Measurements from ENCODE around the gene SLC5A8. TPM values are rescaled to one million over a fixed set of nuclear protein-coding genes. Genes with fewer than 3 reads are reported as not detected.

Gene SLC5A8
- total and polyA plus RNA-seq, 9 donors, result 0.08 to 1.6 (median 0.49) TPM; not detected in 1

DNA sequence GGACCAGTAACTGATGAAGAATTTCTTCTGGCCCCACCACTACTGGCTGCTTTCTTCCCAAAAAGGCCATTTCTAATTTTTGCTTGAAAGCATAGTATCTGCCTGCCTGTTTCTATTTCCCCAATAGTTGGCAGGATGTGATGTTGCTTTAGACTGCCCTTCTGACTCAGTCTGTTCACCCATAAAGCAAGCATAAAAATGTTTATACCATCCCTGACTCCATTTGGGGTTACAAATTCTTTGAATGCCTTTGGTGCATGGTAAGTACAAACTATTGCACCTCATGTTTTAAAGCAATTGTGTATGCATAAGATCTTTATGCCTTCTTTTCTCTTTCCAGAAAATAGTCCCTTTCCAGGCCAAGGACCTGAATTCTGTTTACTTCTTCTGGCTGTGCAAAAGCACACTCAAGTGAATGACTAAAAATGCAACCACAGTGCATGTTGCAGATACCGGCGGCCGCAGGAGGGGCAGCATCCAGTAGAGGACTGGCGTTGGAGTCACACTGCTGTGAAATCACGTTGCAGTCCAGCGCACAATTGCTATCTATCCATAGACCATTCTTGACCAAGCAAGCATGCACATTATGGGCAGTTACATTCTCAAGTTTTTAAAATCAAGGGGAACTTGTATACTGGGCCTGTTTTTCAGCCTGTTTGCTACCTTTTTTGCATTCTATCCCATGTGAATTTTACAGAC, 82.4 kb downstream of the SLC5A8 start:
- Histone ChIP-seq H3K36me3 (no peaks in the 10 kb centered on the region), H3K27me3 (no peaks in the 10 kb centered on the region), H3K27ac (peak overlapping the region in 1 of 2 donors; percentile 8), H3K9me3 (no peaks in the 10 kb centered on the region), H3K4me1 (ENCODE audit: insufficient read depth) (peaks cover 13% of the 10 kb centered on the region), H3K4me3 (no peak overlapping the region)
- TF ChIP-seq CTCF (IDR thresholded peaks at IDR 0.05) (no peak), EP300 (IDR thresholded peaks at IDR 0.05) (no peak), POLR2A (IDR thresholded peaks at IDR 0.05) (no peak)
- intact Hi-C loops (cut with DNase I), result no loop called here
- peak in 1 of 5 donors; percentile 18 for DNase-seq
- 39 to 70% (median 41%) methylated on average over 6 of the region's 6 CpGs for WGBS, 3 donors

- H3K27ac ChIP-seq, result no peak overlapping the region
- WGBS, 3 donors, result 83 to 93% (median 92%) methylated on average over 2 of the region's 2 CpGs
- no peaks in the 10 kb centered on the region for H3K4me1 ChIP-seq (ENCODE audit: insufficient read depth)
- TF ChIP-seq EP300 (IDR thresholded peaks at IDR 0.05) (no peak), POLR2A (IDR thresholded peaks at IDR 0.05) (no peak), CTCF (IDR thresholded peaks at IDR 0.05) (no peak)
- no peaks in the 10 kb centered on the region for H3K9me3 ChIP-seq
- H3K36me3 ChIP-seq, result no peaks in the 10 kb centered on the region
- no peaks in the 10 kb centered on the region for H3K27me3 ChIP-seq
- H3K4me3 ChIP-seq, result no peak overlapping the region
- no peak for DNase-seq
- intact Hi-C loops (cut with DNase I), result no loop called here
Observed at GRCh38 chr12:101117842-101118241, 92.2 kb downstream of the SLC5A8 start.

GRCh38 chr12:101116911-101117310, 93.1 kb downstream of the SLC5A8 start:
- WGBS, 3 donors, result 82 to 87% (median 85%) methylated on average over 4 of the region's 4 CpGs
- Histone ChIP-seq H3K27me3 (no peaks in the 10 kb centered on the region), H3K9me3 (no peaks in the 10 kb centered on the region), H3K4me1 (ENCODE audit: insufficient read depth) (no peaks in the 10 kb centered on the region), H3K4me3 (no peak overlapping the region), H3K27ac (no peak overlapping the region), H3K36me3 (no peaks in the 10 kb centered on the region)
- TF ChIP-seq CTCF (IDR thresholded peaks at IDR 0.05), result no peak
- no peak for TF ChIP-seq EP300 (IDR thresholded peaks at IDR 0.05)
- no peak for TF ChIP-seq POLR2A (IDR thresholded peaks at IDR 0.05)
- no peak for DNase-seq
- intact Hi-C loops (cut with DNase I), result no loop called here

- WGBS, 3 donors, result 78 to 87% (median 85%) methylated on average over 2 of the region's 2 CpGs
- Histone ChIP-seq H3K27me3 (no peaks in the 10 kb centered on the region), H3K4me1 (ENCODE audit: insufficient read depth) (no peaks in the 10 kb centered on the region), H3K4me3 (no peak overlapping the region), H3K36me3 (no peaks in the 10 kb centered on the region), H3K9me3 (no peaks in the 10 kb centered on the region), H3K27ac (no peak overlapping the region)
- no peak for DNase-seq
- intact Hi-C loops (cut with DNase I), result no loop called here
- TF ChIP-seq CTCF (IDR thresholded peaks at IDR 0.05) (no peak), EP300 (IDR thresholded peaks at IDR 0.05) (no peak), POLR2A (IDR thresholded peaks at IDR 0.05) (no peak)
Observed at GRCh38 chr12:101115326-101115725, 94.7 kb downstream of the SLC5A8 start.

All from ovary (tissue), 9 donors.